Mesendoderm (in vitro differentiated cells): ENCODE measurements around the gene MTNR1A.

ENCODE experiments used
- DNase-seq: peaks from one replicate; pipeline ENCODE4 v3.0.0; 2013
- H2AK5ac ChIP-seq: 2 replicates; pipeline ENCODE4 v1.6.1; 2013; ENCODE audit warnings: low read length, inconsistent platforms
- H2BK120ac ChIP-seq: 2 replicates; pipeline ENCODE4 v1.6.1; 2013; ENCODE audit warnings: low read depth, mild to moderate bottlenecking, low read length, moderate library complexity, mixed read lengths
- H2BK15ac ChIP-seq: replicated peaks from 2 replicates; pipeline ENCODE4 v1.6.1; 2013; ENCODE audit warnings: low read depth, mild to moderate bottlenecking, moderate library complexity
- H2BK5ac ChIP-seq: 2 replicates; pipeline ENCODE4 v1.6.1; 2013; ENCODE audit warnings: low read length, inconsistent platforms
- H3K18ac ChIP-seq: 2 replicates; pipeline ENCODE4 v1.6.1; 2013; ENCODE audit warnings: mild to moderate bottlenecking, low read length, mixed read lengths
- H3K23ac ChIP-seq: one replicate; pipeline ENCODE4 v1.6.1; 2013; ENCODE audit warnings: low read length
- H3K27ac ChIP-seq: 2 replicates; pipeline ENCODE4 v1.5.1; 2013; ENCODE audit warnings: low read depth, mild to moderate bottlenecking, inconsistent platforms, low read length, moderate library complexity
- H3K27me3 ChIP-seq: 2 replicates; pipeline ENCODE4 v1.6.1; 2013; ENCODE audit warnings: low read length, control low read depth, mild to moderate bottlenecking, inconsistent platforms; ENCODE audit not compliant: insufficient read depth, poor library complexity
- H3K36me3 ChIP-seq: 2 replicates; pipeline ENCODE4 v1.6.1; 2013; ENCODE audit warnings: low read length, inconsistent platforms; ENCODE audit not compliant: control insufficient read depth, insufficient read depth
- H3K4ac ChIP-seq: one replicate; pipeline ENCODE4 v1.6.1; 2013; ENCODE audit warnings: low read depth, mild to moderate bottlenecking, low read length, moderate library complexity
- H3K4me1 ChIP-seq: 2 replicates; pipeline ENCODE4 v1.6.1; 2013; ENCODE audit warnings: low read depth, low read length, inconsistent platforms; ENCODE audit not compliant: control insufficient read depth
- H3K4me2 ChIP-seq: 2 replicates; pipeline ENCODE4 v1.6.1; 2013; ENCODE audit warnings: low read length
- H3K4me3 ChIP-seq: 2 replicates; pipeline ENCODE4 v1.5.1; 2013; ENCODE audit warnings: mild to moderate bottlenecking, low read length
- H3K56ac ChIP-seq: one replicate; pipeline ENCODE4 v1.6.1; 2013; ENCODE audit warnings: low read length
- H3K79me1 ChIP-seq: 2 replicates; pipeline ENCODE4 v1.6.1; 2013; ENCODE audit warnings: low read length, inconsistent platforms
- H3K79me2 ChIP-seq: 2 replicates; pipeline ENCODE4 v1.6.1; 2013; ENCODE audit warnings: mild to moderate bottlenecking, low read length; ENCODE audit not compliant: control insufficient read depth, insufficient read depth
- H3K9ac ChIP-seq: 2 replicates; pipeline ENCODE4 v1.6.1; 2013; ENCODE audit warnings: low read length, inconsistent platforms
- H4K5ac ChIP-seq: one replicate; pipeline ENCODE4 v1.6.1; 2013; ENCODE audit warnings: low read length
- H4K8ac ChIP-seq: one replicate; pipeline ENCODE4 v1.6.1; 2013; ENCODE audit warnings: low read depth, mild to moderate bottlenecking, control low read depth, low read length, moderate library complexity
- WGBS: extraction: QIAGEN DNeasy Blood & Tissue Kit; methylation state at CpG from one replicate; pipeline ENCODE4 v1.1.7; 2013; ENCODE audit warnings: low lambda C conversion rate, missing lambda C conversion rate; ENCODE audit not compliant: insufficient coverage; ENCODE audit errors: extremely low coverage; 5-methylcytosine and 5-hydroxymethylcytosine counted together

Gene MTNR1A

GRCh38 chr4:186560647-186561046 is 5.3 kb upstream of the MTNR1A start:
- no CpG with 5 or more reads among the region's 3 CpGs for WGBS
- Histone ChIP-seq H4K8ac (no peak overlapping the region), H3K27me3 (no peaks in the 10 kb centered on the region), H2BK15ac (no peak overlapping the region), H3K4me3 (no peak overlapping the region), H3K36me3 (no peaks in the 10 kb centered on the region), H3K79me1 (no peaks in the 10 kb centered on the region), H2AK5ac (no peak overlapping the region), H3K79me2 (no peaks in the 10 kb centered on the region), H3K27ac (no peak overlapping the region), H3K4me1 (no peaks in the 10 kb centered on the region), H2BK5ac (no peak overlapping the region), H3K4me2 (no peak overlapping the region), H3K23ac (no peak overlapping the region), H2BK120ac (no peak overlapping the region), H3K4ac (no peak overlapping the region), H3K18ac (no peak overlapping the region), H4K5ac (no peak overlapping the region), H3K9ac (no peak overlapping the region), H3K56ac (no peak overlapping the region)
- no peak for DNase-seq

GRCh38 chr4:186557486-186557885 is 2.1 kb upstream of the MTNR1A start:
- no CpG with 5 or more reads among the region's 3 CpGs for WGBS
- H3K9ac ChIP-seq: no peak overlapping the region
- H3K18ac ChIP-seq: no peak overlapping the region
- peaks cover 1% of the 10 kb centered on the region for H3K4me1 ChIP-seq
- no peak overlapping the region for H3K23ac ChIP-seq
- no peak overlapping the region for H4K8ac ChIP-seq
- no peak overlapping the region for H2BK120ac ChIP-seq
- H3K4me3 ChIP-seq: no peak overlapping the region
- H2BK5ac ChIP-seq: no peak overlapping the region
- H3K27ac ChIP-seq: no peak overlapping the region
- H3K4me2 ChIP-seq: no peak overlapping the region
- no peaks in the 10 kb centered on the region for H3K36me3 ChIP-seq
- no peak overlapping the region for H4K5ac ChIP-seq
- no peak overlapping the region for H2BK15ac ChIP-seq
- no peaks in the 10 kb centered on the region for H3K27me3 ChIP-seq
- no peak for DNase-seq
- no peaks in the 10 kb centered on the region for H3K79me2 ChIP-seq
- H3K4ac ChIP-seq: no peak overlapping the region
- no peaks in the 10 kb centered on the region for H3K79me1 ChIP-seq
- H3K56ac ChIP-seq: no peak overlapping the region
- H2AK5ac ChIP-seq: no peak overlapping the region

- Histone ChIP-seq H2BK120ac (no peak overlapping the region), H2AK5ac (no peak overlapping the region), H3K18ac (no peak overlapping the region), H3K27ac (no peak overlapping the region), H2BK15ac (no peak overlapping the region), H3K79me1 (no peaks in the 10 kb centered on the region), H4K5ac (no peak overlapping the region), H3K36me3 (no peaks in the 10 kb centered on the region), H3K4me3 (no peak overlapping the region), H3K4ac (no peak overlapping the region), H4K8ac (no peak overlapping the region), H3K23ac (no peak overlapping the region), H3K9ac (no peak overlapping the region), H3K4me2 (no peak overlapping the region), H2BK5ac (no peak overlapping the region), H3K79me2 (no peaks in the 10 kb centered on the region), H3K4me1 (peaks cover 1% of the 10 kb centered on the region), H3K56ac (no peak overlapping the region), H3K27me3 (no peaks in the 10 kb centered on the region)
- no CpG with 5 or more reads among the region's 7 CpGs for WGBS
- no peak for DNase-seq
Measured at GRCh38 chr4:186557061-186557460, 1.7 kb upstream of the MTNR1A start.

GRCh38 chr4:186554539-186554913 is 841 bp downstream of the MTNR1A start:
- no peak overlapping the region for H4K5ac ChIP-seq
- H3K56ac ChIP-seq: peak overlapping the region; percentile 92
- WGBS: no CpG with 5 or more reads among the region's 12 CpGs
- H3K27me3 ChIP-seq: no peaks in the 10 kb centered on the region
- H2BK5ac ChIP-seq: no peak overlapping the region
- H3K4ac ChIP-seq: no peak overlapping the region
- H2BK15ac ChIP-seq: no peak overlapping the region
- H3K4me3 ChIP-seq: peak overlapping the region; percentile 57
- peak; percentile 82 for DNase-seq
- peak overlapping the region; percentile 97 for H3K4me2 ChIP-seq
- H3K79me2 ChIP-seq: no peaks in the 10 kb centered on the region
- no peak overlapping the region for H2AK5ac ChIP-seq
- H3K18ac ChIP-seq: no peak overlapping the region
- H2BK120ac ChIP-seq: no peak overlapping the region
- peak overlapping the region; percentile 70 for H3K9ac ChIP-seq
- no peak overlapping the region for H3K27ac ChIP-seq
- no peaks in the 10 kb centered on the region for H3K36me3 ChIP-seq
- peaks cover 1% of the 10 kb centered on the region for H3K4me1 ChIP-seq
- peak overlapping the region; percentile 71 for H3K23ac ChIP-seq
- H4K8ac ChIP-seq: no peak overlapping the region
- H3K79me1 ChIP-seq: no peaks in the 10 kb centered on the region

GRCh38 chr4:186553717-186554116 is 1.6 kb downstream of the MTNR1A start:
- DNase-seq: peak; percentile 51
- no peak overlapping the region for H3K18ac ChIP-seq
- H3K9ac ChIP-seq: no peak overlapping the region
- no peak overlapping the region for H2BK5ac ChIP-seq
- H3K4me3 ChIP-seq: no peak overlapping the region
- no peak overlapping the region for H4K8ac ChIP-seq
- no peak overlapping the region for H2AK5ac ChIP-seq
- no peaks in the 10 kb centered on the region for H3K36me3 ChIP-seq
- no peak overlapping the region for H2BK120ac ChIP-seq
- no peak overlapping the region for H3K4me2 ChIP-seq
- H3K56ac ChIP-seq: no peak overlapping the region
- no peaks in the 10 kb centered on the region for H3K27me3 ChIP-seq
- H3K27ac ChIP-seq: no peak overlapping the region
- no peaks in the 10 kb centered on the region for H3K79me1 ChIP-seq
- no peak overlapping the region for H4K5ac ChIP-seq
- no peak overlapping the region for H2BK15ac ChIP-seq
- H3K4ac ChIP-seq: no peak overlapping the region
- peaks cover 1% of the 10 kb centered on the region for H3K4me1 ChIP-seq
- H3K23ac ChIP-seq: no peak overlapping the region
- no peaks in the 10 kb centered on the region for H3K79me2 ChIP-seq
- no CpG with 5 or more reads among the region's 13 CpGs for WGBS

GRCh38 chr4:186551849-186552248 is 3.5 kb downstream of the MTNR1A start:
- no peaks in the 10 kb centered on the region for H3K79me2 ChIP-seq
- no peak for DNase-seq
- H3K56ac ChIP-seq: no peak overlapping the region
- H3K4me1 ChIP-seq: peaks cover 1% of the 10 kb centered on the region
- no peak overlapping the region for H2BK15ac ChIP-seq
- H2AK5ac ChIP-seq: no peak overlapping the region
- H3K79me1 ChIP-seq: no peaks in the 10 kb centered on the region
- no peaks in the 10 kb centered on the region for H3K27me3 ChIP-seq
- H3K18ac ChIP-seq: no peak overlapping the region
- H3K4me2 ChIP-seq: no peak overlapping the region
- no peak overlapping the region for H3K23ac ChIP-seq
- no peak overlapping the region for H4K8ac ChIP-seq
- H3K36me3 ChIP-seq: no peaks in the 10 kb centered on the region
- no peak overlapping the region for H3K27ac ChIP-seq
- no peak overlapping the region for H3K9ac ChIP-seq
- no peak overlapping the region for H2BK120ac ChIP-seq
- no peak overlapping the region for H4K5ac ChIP-seq
- no peak overlapping the region for H2BK5ac ChIP-seq
- H3K4ac ChIP-seq: no peak overlapping the region
- no peak overlapping the region for H3K4me3 ChIP-seq
- no CpG with 5 or more reads among the region's 2 CpGs for WGBS
